CD4-positive, alpha-beta T cell treated with Interleukin-2 at 100 ng/mL for 4 hours (primary cell): ENCODE measurements around the gene HPS4.

Experiments
- DNase-seq: peaks from one replicate; pipeline ENCODE4 v3.0.0-alpha.2; 2020; ENCODE audit warnings: low spot score

Gene HPS4

GRCh38 chr22:26496456-26496855, 12.9 kb upstream of the HPS4 start:
- DNase-seq = no peak

- no peak for DNase-seq
Observed at GRCh38 chr22:26494506-26494905, 10.9 kb upstream of the HPS4 start.

GRCh38 chr22:26492220-26492619, 8.6 kb upstream of the HPS4 start:
- DNase-seq = no peak

- DNase-seq = no peak
Observed at GRCh38 chr22:26489447-26490036, 6.0 kb upstream of the HPS4 start.

- DNase-seq = no peak
Observed at GRCh38 chr22:26487996-26488395, 4.4 kb upstream of the HPS4 start.

- DNase-seq = no peak
Observed at GRCh38 chr22:26486394-26486793, 2.8 kb upstream of the HPS4 start.

- no peak for DNase-seq
Observed at GRCh38 chr22:26485806-26486390, 2.3 kb upstream of the HPS4 start.

- no peak for DNase-seq
Observed at GRCh38 chr22:26485013-26485412, 1.4 kb upstream of the HPS4 start.

- DNase-seq = peak; percentile 47
Observed at GRCh38 chr22:26484360-26484706, 750 bp upstream of the HPS4 start.

- no peak for DNase-seq
Observed at GRCh38 chr22:26483043-26483438, 542 bp downstream of the HPS4 start.

GRCh38 chr22:26482161-26482560, 1.4 kb downstream of the HPS4 start:
- no peak for DNase-seq

- DNase-seq = no peak
Observed at GRCh38 chr22:26481694-26482093, 1.9 kb downstream of the HPS4 start.

GRCh38 chr22:26481112-26481693, 2.4 kb downstream of the HPS4 start:
- DNase-seq = no peak

- DNase-seq = no peak
Observed at GRCh38 chr22:26480611-26480932, 3.0 kb downstream of the HPS4 start.

GRCh38 chr22:26479792-26480610, 3.6 kb downstream of the HPS4 start:
- no peak for DNase-seq

- DNase-seq = no peak
Observed at GRCh38 chr22:26479043-26479791, 4.4 kb downstream of the HPS4 start.

- DNase-seq = no peak
Observed at GRCh38 chr22:26477341-26477731, 6.2 kb downstream of the HPS4 start.

GRCh38 chr22:26476705-26477340, 6.8 kb downstream of the HPS4 start:
- no peak for DNase-seq

GRCh38 chr22:26474682-26475081, 8.9 kb downstream of the HPS4 start:
- no peak for DNase-seq

- DNase-seq = no peak
Observed at GRCh38 chr22:26471522-26471921, 12.1 kb downstream of the HPS4 start.

- DNase-seq = no peak
Observed at GRCh38 chr22:26470807-26471206, 12.8 kb downstream of the HPS4 start.

GRCh38 chr22:26466196-26466595, 17.4 kb downstream of the HPS4 start:
- DNase-seq = no peak
